Lower leg skin (tissue), 3 donors: ENCODE results near the gene MED20.

Experiments used
- POLR2A ChIP-seq, 2 donors: fragments of 450-650 bp; IDR thresholded peaks; one replicate each; pipeline ENCODE4 v1.6.1; 2016 to 2017; ENCODE audit warnings: antibody characterized with exemption in 2 of 2, mild to moderate bottlenecking in 1 of 2, moderate library complexity in 1 of 2
- TF ChIP-seq, protein P1 (sequence below), 3 donors: fragments of 450-650 bp; IDR thresholded peaks; one replicate each; pipeline ENCODE4 v1.5.1; 2016; ENCODE audit warnings: antibody characterized with exemption in 3 of 3, mild to moderate bottlenecking in 3 of 3, moderate library complexity in 2 of 3

DNA sequence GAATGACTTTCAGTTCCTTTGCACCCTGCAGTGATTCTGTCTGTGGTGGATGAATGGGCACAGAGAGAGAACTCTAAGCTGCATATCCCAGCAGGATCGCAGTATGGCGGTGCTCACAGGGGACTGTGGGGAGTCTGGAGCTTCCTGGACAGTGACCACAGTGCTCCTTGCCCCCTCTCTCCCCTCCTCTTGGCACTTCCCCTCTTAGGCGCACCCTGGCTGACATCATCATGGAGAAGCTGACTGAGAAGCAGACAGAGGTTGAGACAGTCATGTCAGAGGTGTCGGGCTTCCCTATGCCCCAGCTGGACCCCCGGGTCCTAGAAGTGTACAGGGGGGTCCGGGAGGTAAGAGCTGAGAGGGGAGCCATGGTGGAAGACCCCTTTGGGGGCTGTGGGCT is 9.0 kb upstream of the MED20 start:
- TF ChIP-seq, protein P1, sequence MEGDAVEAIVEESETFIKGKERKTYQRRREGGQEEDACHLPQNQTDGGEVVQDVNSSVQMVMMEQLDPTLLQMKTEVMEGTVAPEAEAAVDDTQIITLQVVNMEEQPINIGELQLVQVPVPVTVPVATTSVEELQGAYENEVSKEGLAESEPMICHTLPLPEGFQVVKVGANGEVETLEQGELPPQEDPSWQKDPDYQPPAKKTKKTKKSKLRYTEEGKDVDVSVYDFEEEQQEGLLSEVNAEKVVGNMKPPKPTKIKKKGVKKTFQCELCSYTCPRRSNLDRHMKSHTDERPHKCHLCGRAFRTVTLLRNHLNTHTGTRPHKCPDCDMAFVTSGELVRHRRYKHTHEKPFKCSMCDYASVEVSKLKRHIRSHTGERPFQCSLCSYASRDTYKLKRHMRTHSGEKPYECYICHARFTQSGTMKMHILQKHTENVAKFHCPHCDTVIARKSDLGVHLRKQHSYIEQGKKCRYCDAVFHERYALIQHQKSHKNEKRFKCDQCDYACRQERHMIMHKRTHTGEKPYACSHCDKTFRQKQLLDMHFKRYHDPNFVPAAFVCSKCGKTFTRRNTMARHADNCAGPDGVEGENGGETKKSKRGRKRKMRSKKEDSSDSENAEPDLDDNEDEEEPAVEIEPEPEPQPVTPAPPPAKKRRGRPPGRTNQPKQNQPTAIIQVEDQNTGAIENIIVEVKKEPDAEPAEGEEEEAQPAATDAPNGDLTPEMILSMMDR (IDR thresholded peaks at IDR 0.05), result no peak
- TF ChIP-seq POLR2A (IDR thresholded peaks at IDR 0.05), result no peak
